RWPE2 (cell line): Measurements from ENCODE around the gene ABCA2.
A peak's percentile ranks its signal among the peaks of the same experiment; 100 is the strongest.

Experiments
- ATAC-seq: fragments of 200-7000 bp; cut with Tn5 transposase; 3 replicates; pipeline ENCODE4 v1.9.1; 2021; ENCODE audit warnings: low read depth
- DNase-seq: peaks from one replicate; pipeline ENCODE4 v3.0.0-alpha.2; 2020; ENCODE audit warnings: low spot score
- H3K27ac ChIP-seq: fragments of 450-650 bp; 2 replicates; pipeline ENCODE4 v1.5.1; 2017; ENCODE audit warnings: mild to moderate bottlenecking; ENCODE audit not compliant: poor library complexity, severe bottlenecking
- H3K27me3 ChIP-seq: fragments of 250-450 bp; sonication (Bioruptor Pico); 2 replicates; pipeline ENCODE4 v1.5.1; 2021; ENCODE audit warnings: mild to moderate bottlenecking, moderate library complexity; ENCODE audit not compliant: insufficient read depth, poor library complexity, severe bottlenecking
- H3K36me3 ChIP-seq: fragments of 250-450 bp; sonication (Bioruptor Pico); 2 replicates; pipeline ENCODE4 v1.5.1; 2020; ENCODE audit warnings: low read depth, mild to moderate bottlenecking, moderate library complexity
- H3K4me1 ChIP-seq: fragments of 250-450 bp; sonication (Bioruptor Pico); 2 replicates; pipeline ENCODE4 v1.5.1; 2021; ENCODE audit warnings: mild to moderate bottlenecking, moderate library complexity; ENCODE audit not compliant: insufficient read depth, poor library complexity, severe bottlenecking
- H3K4me3 ChIP-seq: fragments of 250-450 bp; sonication (Bioruptor Pico); 2 replicates; pipeline ENCODE4 v1.5.1; 2021; ENCODE audit warnings: mild to moderate bottlenecking, moderate library complexity; ENCODE audit not compliant: severe bottlenecking
- H3K9me3 ChIP-seq: fragments of 250-450 bp; sonication (Bioruptor Pico); 2 replicates; pipeline ENCODE4 v1.5.1; 2021; ENCODE audit warnings: mild to moderate bottlenecking, moderate library complexity; ENCODE audit not compliant: severe bottlenecking
- TF ChIP-seq, protein P1 (sequence below): fragments of 450-650 bp; IDR thresholded peaks from one replicate; pipeline ENCODE4 v1.5.1; 2017; ENCODE audit warnings: mild to moderate bottlenecking, moderate library complexity; ENCODE audit not compliant: poor library complexity, severe bottlenecking

ABCA2 gene

DNA sequence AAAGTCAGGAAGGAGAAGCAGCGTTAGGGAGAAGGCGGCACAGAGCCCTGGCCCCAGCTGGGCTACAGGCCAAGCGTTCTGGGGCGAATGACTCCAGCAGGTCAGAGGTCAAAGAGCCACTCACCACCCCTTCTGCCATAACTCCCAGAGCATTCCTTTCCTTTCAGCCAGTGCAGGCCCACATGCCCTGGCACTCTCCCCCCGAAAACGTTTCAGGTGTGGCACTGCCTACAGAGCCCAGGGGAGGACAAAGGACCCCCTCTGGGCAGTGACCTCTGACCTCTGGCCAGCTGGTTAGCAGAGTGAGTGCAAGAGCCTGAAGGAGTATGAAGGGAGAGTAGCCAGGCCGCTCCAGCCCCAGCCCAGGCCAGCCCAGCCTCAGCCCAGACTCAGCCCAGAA is 4.9 kb downstream of the ABCA2 start:
- H3K27me3 ChIP-seq: no peaks in the 10 kb centered on the region
- ATAC-seq: no peak
- no peaks in the 10 kb centered on the region for H3K36me3 ChIP-seq
- no peak for DNase-seq
- no peak overlapping the region for H3K4me3 ChIP-seq
- no peaks in the 10 kb centered on the region for H3K4me1 ChIP-seq
- TF ChIP-seq, protein P1, sequence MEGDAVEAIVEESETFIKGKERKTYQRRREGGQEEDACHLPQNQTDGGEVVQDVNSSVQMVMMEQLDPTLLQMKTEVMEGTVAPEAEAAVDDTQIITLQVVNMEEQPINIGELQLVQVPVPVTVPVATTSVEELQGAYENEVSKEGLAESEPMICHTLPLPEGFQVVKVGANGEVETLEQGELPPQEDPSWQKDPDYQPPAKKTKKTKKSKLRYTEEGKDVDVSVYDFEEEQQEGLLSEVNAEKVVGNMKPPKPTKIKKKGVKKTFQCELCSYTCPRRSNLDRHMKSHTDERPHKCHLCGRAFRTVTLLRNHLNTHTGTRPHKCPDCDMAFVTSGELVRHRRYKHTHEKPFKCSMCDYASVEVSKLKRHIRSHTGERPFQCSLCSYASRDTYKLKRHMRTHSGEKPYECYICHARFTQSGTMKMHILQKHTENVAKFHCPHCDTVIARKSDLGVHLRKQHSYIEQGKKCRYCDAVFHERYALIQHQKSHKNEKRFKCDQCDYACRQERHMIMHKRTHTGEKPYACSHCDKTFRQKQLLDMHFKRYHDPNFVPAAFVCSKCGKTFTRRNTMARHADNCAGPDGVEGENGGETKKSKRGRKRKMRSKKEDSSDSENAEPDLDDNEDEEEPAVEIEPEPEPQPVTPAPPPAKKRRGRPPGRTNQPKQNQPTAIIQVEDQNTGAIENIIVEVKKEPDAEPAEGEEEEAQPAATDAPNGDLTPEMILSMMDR: no peak
- H3K27ac ChIP-seq: no peak overlapping the region
- no peaks in the 10 kb centered on the region for H3K9me3 ChIP-seq

- H3K9me3 ChIP-seq: no peaks in the 10 kb centered on the region
- H3K27ac ChIP-seq: no peak overlapping the region
- no peak for ATAC-seq
- H3K4me1 ChIP-seq: no peaks in the 10 kb centered on the region
- no peak overlapping the region for H3K4me3 ChIP-seq
- DNase-seq: no peak
- no peaks in the 10 kb centered on the region for H3K36me3 ChIP-seq
- TF ChIP-seq, protein P1: no peak
- H3K27me3 ChIP-seq: no peaks in the 10 kb centered on the region
Observed at GRCh38 chr9:137022662-137023008, 5.4 kb downstream of the ABCA2 start.

GRCh38 chr9:137021979-137022661 is 5.9 kb downstream of the ABCA2 start:
- DNase-seq: peak; percentile 97
- no peak overlapping the region for H3K27ac ChIP-seq
- ATAC-seq: peak; percentile 78
- H3K9me3 ChIP-seq: no peaks in the 10 kb centered on the region
- no peaks in the 10 kb centered on the region for H3K4me1 ChIP-seq
- TF ChIP-seq, protein P1: no peak
- no peak overlapping the region for H3K4me3 ChIP-seq
- H3K27me3 ChIP-seq: no peaks in the 10 kb centered on the region
- H3K36me3 ChIP-seq: no peaks in the 10 kb centered on the region

DNA sequence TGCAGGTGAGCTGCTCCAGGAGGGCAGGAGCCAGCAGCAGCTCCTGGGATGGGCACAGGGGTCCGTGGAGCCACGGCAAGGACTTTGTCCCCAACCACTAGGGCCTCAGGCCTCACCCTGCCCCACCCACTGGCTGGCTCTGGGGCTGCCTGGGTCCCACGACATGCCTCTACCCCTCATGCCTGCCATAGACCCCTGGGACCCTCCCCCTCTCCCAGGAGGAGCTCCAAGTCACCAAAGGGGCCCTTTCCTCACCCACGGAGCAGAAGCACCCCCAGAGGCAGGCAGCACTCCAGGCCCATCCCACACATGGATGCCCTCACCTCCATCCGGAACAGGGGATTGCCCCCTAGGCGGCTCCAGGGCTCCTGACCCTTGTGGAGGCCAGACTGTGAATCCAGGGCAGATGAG is 6.5 kb downstream of the ABCA2 start:
- ATAC-seq (no peak), DNase-seq (no peak)
- Histone ChIP-seq H3K4me1 (no peaks in the 10 kb centered on the region), H3K36me3 (no peaks in the 10 kb centered on the region), H3K4me3 (no peak overlapping the region), H3K27ac (no peak overlapping the region), H3K27me3 (no peaks in the 10 kb centered on the region), H3K9me3 (no peaks in the 10 kb centered on the region)
- TF ChIP-seq, protein P1: no peak

DNA sequence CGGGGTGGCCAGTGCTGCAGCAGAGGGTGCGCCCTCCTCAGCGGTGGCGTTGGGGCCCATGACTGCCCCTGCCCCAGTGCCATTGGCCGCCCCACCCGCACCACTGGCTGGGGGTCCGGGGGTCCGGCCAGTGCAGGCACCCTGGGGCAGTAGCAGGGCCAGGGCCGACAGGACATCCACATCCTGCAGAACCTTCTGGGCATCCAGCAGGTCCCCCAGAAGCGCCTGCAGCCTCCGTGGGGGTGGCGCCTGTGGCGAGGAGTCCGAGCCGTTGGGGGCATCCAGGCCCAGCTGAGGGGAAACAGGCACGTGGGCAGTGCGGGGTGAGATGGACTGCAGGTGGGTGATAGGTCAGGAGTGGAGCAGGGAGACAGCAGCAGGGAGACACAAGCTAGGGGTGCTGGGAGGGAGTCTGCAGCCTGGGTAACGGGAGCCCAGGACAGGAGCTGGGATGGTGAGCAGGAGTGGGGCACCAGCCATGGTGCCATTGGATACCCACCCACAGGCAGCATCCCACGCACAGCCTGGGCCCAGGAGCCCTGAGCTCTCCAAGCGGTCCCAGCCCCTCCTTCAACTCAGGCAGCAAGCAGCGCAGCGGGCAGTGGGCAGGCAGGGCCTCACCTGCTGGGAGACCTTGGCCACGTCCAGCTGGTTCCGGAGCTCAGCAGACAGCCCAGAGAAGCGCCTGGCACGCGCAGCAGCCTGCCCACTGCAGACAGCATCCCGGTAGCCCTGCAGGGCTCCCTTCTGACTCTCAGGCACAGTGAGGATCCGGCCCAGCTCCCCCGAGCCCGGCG is 7.1 kb downstream of the ABCA2 start:
- H3K4me3 ChIP-seq: no peak overlapping the region
- no peaks in the 10 kb centered on the region for H3K4me1 ChIP-seq
- H3K9me3 ChIP-seq: no peaks in the 10 kb centered on the region
- no peak for ATAC-seq
- no peaks in the 10 kb centered on the region for H3K27me3 ChIP-seq
- H3K36me3 ChIP-seq: no peaks in the 10 kb centered on the region
- no peak overlapping the region for H3K27ac ChIP-seq
- TF ChIP-seq, protein P1: no peak
- no peak for DNase-seq
